ENCODE results near the gene MROH9.

DNA sequence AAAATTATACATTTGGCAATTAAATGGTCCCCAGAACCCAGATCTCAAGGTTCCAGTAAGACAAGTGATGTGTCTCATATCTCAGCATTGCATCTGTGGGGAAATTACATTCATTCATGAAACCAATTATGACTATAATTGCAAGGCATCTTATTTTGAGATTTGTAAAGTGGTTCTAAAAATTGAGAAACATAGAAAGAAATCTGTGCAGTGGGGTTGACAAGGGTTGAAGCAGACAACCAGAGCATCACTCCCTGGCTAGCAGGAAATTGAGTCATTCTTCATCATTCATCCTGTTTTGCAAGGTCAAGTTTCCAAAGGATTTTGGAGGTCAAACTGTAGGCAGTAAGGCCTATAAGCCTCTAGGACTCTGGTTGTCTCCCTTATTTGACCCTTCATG, 25.1 kb upstream of the MROH9 start:
- TF ChIP-seq USF2 (IDR thresholded peaks at IDR 0.05; ENCODE audit: low read depth, low read length): no peak
- no peak for TF ChIP-seq USF2 (CRISPR knock-in tag; IDR thresholded peaks at IDR 0.05; ENCODE audit: borderline replicate concordance)
- TF ChIP-seq, protein P1, sequence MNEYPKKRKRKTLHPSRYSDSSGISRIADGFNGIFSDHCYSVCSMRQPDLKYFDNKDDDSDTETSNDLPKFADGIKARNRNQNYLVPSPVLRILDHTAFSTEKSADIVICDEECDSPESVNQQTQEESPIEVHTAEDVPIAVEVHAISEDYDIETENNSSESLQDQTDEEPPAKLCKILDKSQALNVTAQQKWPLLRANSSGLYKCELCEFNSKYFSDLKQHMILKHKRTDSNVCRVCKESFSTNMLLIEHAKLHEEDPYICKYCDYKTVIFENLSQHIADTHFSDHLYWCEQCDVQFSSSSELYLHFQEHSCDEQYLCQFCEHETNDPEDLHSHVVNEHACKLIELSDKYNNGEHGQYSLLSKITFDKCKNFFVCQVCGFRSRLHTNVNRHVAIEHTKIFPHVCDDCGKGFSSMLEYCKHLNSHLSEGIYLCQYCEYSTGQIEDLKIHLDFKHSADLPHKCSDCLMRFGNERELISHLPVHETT (CRISPR knock-in tag; conservative IDR thresholded peaks at IDR 0.05): no peak
- TF ChIP-seq TOE1 (CRISPR knock-in tag; IDR thresholded peaks at IDR 0.05): no peak
- TF ChIP-seq ARNT (IDR thresholded peaks at IDR 0.05): no peak
- TF ChIP-seq, protein P2, sequence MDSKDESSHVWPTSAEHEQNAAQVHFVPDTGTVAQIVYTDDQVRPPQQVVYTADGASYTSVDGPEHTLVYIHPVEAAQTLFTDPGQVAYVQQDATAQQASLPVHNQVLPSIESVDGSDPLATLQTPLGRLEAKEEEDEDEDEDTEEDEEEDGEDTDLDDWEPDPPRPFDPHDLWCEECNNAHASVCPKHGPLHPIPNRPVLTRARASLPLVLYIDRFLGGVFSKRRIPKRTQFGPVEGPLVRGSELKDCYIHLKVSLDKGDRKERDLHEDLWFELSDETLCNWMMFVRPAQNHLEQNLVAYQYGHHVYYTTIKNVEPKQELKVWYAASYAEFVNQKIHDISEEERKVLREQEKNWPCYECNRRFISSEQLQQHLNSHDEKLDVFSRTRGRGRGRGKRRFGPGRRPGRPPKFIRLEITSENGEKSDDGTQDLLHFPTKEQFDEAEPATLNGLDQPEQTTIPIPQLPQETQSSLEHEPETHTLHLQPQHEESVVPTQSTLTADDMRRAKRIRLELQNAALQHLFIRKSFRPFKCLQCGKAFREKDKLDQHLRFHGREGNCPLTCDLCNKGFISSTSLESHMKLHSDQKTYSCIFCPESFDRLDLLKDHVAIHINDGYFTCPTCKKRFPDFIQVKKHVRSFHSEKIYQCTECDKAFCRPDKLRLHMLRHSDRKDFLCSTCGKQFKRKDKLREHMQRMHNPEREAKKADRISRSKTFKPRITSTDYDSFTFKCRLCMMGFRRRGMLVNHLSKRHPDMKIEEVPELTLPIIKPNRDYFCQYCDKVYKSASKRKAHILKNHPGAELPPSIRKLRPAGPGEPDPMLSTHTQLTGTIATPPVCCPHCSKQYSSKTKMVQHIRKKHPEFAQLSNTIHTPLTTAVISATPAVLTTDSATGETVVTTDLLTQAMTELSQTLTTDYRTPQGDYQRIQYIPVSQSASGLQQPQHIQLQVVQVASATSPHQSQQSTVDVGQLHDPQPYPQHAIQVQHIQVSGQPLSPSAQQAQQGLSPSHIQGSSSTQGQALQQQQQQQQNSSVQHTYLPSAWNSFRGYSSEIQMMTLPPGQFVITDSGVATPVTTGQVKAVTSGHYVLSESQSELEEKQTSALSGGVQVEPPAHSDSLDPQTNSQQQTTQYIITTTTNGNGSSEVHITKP (CRISPR knock-in tag; IDR thresholded peaks at IDR 0.05; ENCODE audit: low read depth): no peak
- TF ChIP-seq, protein P3, sequence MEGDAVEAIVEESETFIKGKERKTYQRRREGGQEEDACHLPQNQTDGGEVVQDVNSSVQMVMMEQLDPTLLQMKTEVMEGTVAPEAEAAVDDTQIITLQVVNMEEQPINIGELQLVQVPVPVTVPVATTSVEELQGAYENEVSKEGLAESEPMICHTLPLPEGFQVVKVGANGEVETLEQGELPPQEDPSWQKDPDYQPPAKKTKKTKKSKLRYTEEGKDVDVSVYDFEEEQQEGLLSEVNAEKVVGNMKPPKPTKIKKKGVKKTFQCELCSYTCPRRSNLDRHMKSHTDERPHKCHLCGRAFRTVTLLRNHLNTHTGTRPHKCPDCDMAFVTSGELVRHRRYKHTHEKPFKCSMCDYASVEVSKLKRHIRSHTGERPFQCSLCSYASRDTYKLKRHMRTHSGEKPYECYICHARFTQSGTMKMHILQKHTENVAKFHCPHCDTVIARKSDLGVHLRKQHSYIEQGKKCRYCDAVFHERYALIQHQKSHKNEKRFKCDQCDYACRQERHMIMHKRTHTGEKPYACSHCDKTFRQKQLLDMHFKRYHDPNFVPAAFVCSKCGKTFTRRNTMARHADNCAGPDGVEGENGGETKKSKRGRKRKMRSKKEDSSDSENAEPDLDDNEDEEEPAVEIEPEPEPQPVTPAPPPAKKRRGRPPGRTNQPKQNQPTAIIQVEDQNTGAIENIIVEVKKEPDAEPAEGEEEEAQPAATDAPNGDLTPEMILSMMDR (CRISPR knock-in tag; IDR thresholded peaks at IDR 0.05): no peak
- TF ChIP-seq POLR2AphosphoS5 (IDR thresholded peaks at IDR 0.05; ENCODE audit: low read depth, low read length): no peak
- TF ChIP-seq AGO1 (IDR thresholded peaks at IDR 0.05; ENCODE audit: low read depth, low read length, poor library complexity, severe bottlenecking): no peak
- no peak for TF ChIP-seq FOXP4 (CRISPR knock-in tag; IDR thresholded peaks at IDR 0.05)
- no peak for TF ChIP-seq ZNF432 (CRISPR knock-in tag; IDR thresholded peaks at IDR 0.05; ENCODE audit: borderline replicate concordance)
- TF ChIP-seq SP1 (IDR thresholded peaks at IDR 0.05): no peak
- TF ChIP-seq SP1 (CRISPR knock-in tag; IDR thresholded peaks at IDR 0.05): no peak
- TF ChIP-seq MYC (CRISPR knock-in tag; IDR thresholded peaks at IDR 0.05; ENCODE audit: borderline replicate concordance): no peak
- no peak for TF ChIP-seq ATRX (CRISPR knock-in tag; IDR thresholded peaks at IDR 0.05; ENCODE audit: borderline replicate concordance)
- TF ChIP-seq, protein P4, sequence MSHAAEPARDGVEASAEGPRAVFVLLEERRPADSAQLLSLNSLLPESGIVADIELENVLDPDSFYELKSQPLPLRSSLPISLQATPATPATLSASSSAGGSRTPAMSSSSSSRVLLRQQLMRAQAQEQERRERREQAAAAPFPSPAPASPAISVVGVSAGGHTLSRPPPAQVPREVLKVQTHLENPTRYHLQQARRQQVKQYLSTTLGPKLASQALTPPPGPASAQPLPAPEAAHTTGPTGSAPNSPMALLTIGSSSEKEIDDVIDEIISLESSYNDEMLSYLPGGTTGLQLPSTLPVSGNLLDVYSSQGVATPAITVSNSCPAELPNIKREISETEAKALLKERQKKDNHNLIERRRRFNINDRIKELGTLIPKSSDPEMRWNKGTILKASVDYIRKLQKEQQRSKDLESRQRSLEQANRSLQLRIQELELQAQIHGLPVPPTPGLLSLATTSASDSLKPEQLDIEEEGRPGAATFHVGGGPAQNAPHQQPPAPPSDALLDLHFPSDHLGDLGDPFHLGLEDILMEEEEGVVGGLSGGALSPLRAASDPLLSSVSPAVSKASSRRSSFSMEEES (CRISPR knock-in tag; IDR thresholded peaks at IDR 0.05): no peak
